GM21737 (cell line): Measurements from ENCODE around the gene ADORA2A.

ENCODE experiments used
- ATAC-seq: cut with Tn5 transposase; IDR thresholded peaks from one replicate; pipeline ENCODE4 v1.9.1; 2021; ENCODE audit warnings: mild to moderate bottlenecking, moderate library complexity; ENCODE audit not compliant: unreplicated experiment

ADORA2A gene

DNA sequence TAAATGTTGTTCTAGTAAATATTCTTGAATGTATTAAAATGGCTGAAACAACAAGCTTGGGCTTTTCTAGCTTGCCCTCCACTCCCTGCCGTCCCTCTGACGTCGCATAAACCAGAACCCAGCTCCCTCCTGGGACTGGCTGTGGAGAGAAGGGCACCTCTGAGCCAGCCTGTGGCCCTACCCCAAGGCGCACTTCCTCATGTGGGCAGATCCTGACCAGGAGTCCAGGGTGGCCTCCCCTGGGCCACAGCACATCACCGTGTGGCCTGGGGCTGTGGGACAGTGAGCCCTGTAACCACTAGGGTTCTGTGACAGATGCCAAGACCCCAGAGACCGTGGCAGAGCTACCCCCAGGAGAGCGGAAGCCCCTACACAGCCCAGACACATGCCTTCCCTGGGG is 10.2 kb upstream of the ADORA2A start:
- no peak for ATAC-seq

DNA sequence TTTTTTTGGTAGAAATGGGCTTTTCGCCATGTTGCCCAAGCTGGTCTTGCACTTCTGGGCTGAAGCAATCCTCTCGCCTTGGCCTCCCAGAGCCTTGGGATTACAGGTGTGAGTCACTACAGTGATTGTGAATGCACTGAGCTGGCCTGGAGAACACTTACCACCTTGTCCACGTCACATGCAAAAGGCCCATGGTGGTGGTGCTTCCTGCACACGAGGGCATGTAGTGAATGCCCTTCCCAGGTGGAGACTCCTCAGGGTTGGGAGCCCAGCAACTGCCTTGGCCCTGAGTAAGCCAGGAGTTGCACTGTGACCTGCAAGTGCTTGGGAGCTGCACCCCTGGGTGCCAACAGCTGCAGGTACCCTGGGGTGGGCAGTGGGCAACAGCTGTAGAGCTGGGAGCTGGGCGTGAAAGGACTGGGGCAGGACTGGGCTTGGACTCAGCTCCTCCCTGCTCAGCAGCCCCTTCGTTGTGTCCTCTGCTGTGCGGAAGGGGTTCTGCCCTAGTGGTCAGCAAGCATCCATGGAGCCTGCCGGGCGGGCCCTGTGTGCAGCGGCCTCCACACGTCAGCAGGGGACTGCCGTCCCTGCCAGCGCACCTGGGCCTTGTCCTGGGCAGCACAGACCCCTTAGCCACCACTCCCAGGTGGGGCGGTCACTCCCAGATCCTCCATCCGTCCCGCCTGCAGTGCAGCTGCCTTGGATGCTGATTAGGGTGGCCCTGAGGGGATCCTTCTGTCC is 9.3 kb upstream of the ADORA2A start:
- no peak for ATAC-seq

DNA sequence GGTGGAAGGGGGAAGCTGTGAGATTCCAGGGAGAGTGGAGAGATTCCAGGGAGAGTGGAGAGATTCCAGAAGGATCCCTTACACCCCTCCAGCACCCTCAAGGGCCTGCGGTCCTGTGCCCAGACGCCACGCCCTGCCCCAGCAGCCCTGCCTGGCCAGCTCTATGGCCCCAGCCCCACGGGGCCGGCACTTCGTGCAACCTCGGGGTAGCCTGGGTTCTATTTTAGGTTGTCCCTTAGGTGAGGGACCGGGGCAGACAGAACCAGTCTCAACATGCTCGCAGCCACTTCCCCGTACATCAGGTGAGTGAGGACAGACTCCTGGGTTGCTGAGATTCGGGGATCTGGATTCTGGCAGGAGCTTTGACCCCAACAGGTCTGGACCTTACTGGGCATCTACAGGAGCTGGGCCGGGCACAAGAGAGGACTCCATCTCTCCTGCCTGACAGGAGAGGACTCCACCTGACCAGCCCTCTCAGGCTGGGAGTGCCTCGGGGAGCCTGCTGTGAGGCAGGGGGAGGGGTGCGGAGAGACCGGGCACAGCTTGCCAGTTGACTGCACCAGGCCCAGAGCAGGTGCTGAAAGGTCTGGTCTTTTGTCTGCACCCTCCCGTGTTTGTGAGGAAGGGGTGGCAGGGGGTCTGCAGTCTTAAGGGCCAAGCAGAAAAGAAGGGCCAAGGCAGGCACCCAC is 8.5 kb upstream of the ADORA2A start:
- no peak for ATAC-seq

DNA sequence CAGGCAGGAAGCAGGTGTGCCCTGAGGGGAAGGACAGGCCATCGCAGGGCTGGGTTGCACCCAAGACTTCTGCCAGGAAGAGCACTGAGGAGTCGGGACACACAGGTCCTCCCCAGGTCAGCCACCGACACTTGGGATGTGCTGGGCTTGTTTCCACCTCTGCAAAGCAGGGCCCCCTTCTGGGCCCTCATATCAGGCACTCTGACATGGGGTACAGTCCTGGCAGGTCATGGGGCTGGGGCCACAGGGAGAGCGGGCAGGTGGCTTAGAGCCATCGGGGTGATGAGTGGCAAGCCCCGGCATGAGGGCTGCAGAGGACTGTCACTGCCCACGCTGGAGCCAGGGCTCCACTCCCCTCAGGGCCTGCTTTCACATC is 7.9 kb upstream of the ADORA2A start:
- no peak for ATAC-seq

DNA sequence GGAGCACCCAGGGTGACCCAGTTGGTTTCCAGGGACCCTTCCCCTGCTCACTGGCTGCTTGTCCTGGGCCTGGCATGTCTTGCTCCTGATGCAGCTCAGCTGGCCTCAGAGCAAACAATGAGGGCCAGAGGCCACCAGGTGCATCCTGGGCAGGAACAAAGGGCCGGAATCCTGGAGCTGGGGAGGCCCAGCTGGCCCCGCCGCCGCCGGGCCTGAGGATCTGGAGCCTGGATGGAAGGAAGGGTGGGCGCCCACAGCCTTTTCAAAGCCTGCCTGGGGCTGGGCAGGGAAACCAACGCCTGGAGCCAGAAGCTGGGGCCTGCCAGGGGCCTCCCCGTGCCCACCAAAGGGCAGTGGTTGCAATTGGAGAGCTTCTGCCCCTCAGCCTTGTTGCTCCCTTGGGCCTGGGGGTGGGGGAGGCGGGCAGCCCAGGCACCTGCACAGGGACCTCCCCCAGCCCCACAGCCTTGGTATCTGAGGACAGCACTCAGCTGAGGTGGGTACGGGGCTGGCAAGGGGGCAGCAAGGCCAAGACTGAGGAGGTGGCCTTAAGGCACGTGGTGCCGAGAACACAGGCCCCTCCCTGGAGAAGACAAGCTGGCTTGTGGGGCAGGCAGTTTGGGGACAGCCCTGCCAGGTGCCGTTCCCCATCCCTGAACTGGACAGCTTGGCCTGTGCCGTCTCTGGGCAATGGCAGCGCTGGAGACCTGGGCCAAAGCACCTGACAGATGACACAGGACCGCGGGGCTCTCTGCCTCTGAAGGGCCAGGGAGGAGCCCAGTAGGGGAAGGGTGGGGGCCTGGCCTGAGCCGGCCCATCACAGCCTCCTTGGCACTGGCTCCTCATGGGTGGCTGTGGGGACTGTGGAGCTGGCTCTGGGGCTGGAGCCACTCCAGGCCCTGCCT is 7.1 kb upstream of the ADORA2A start:
- ATAC-seq, result no peak

DNA sequence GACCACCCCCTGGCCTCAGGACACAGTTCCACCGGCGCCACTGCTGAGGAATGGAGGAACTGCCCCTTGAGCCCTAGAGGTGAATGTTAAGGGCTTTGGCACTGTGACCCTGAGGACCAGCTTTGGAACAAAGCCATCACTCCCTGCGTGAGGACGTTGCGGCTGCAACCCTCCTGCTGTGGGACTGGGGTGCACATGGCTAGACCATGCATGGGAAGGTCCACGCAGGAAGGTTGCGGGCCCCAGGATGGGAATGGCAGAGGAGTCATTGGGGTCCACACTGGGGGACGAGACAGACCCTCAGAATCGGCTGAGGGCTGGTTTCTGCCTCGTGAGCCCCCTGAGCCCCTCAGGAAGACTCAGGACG is 6.4 kb upstream of the ADORA2A start:
- no peak for ATAC-seq

DNA sequence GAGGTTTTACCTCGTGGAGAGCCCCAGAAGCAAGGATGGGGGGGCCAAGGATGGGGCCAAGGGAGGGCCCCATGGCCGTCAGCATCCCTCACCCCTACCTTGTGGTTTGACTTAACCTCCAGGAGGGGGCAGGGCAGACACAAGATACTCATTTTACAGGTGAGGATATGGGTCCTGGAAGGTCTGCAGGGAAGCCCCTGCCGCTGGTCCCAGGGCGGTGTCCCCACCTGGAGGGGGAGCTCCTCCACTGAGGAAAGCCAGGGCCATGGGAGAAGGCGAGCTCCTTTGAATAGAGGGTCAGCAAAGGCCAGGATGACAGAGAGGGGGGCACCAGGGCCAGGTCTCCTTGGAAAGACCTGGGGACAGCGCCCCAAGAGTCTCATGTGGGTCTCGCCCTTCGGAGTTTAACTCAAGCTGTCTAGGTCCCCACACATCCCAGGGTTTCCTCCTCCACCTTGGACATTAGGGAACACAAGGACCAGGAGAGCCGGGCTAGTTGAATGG is 5.9 kb upstream of the ADORA2A start:
- no peak for ATAC-seq

DNA sequence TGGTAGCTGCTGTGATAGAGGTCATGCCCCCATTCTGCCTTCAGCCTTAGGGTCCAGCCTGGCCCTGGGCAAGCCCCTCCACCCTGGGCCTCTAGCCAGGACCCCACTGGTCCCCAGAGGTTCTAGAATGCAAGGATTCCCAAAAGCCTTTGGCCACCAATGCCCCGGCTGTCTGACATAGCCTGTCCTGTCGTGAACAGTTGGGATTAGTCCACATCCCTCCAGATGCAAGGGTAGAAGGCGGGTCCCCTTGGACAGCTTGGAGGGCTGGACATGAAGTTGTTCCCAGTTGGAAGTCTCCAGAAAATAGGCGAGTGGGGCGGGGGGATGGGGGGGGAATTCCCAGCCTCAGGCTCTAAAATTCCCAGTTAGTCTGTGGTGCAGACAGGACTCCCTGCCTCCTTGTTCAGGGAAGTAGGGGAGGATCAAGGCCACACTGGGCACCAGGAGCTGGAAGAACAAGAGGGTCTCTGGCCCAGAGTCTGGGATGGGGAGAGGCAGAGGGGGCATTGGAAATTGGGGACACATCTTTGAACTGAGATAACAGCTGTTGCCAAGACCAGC is 5.2 kb upstream of the ADORA2A start:
- no peak for ATAC-seq

DNA sequence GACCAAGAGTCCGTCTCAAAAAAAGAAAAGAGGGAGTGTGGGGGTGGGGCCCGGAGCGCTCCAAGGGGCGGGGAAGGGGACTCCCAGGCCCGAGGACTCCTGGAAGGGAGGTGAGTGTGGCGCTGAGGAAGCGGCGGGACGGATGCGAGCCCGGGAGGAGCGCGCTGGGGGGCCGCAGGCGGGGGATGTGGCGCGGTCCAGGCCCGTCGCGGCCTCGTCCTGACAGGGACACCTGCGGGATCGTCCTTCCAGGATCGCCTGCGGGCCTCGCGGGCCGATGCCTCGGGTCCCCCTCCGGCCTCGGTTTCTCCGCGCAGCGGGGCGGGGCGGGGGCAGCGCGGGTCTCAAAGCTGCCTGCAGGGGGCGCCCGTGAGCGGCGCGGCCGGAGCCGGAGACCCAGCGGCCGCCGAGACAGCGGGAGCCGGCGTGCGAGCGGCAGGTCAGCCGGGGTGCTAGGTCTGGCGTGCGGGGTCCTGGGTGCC is 3.8 kb upstream of the ADORA2A start:
- ATAC-seq, result no peak

DNA sequence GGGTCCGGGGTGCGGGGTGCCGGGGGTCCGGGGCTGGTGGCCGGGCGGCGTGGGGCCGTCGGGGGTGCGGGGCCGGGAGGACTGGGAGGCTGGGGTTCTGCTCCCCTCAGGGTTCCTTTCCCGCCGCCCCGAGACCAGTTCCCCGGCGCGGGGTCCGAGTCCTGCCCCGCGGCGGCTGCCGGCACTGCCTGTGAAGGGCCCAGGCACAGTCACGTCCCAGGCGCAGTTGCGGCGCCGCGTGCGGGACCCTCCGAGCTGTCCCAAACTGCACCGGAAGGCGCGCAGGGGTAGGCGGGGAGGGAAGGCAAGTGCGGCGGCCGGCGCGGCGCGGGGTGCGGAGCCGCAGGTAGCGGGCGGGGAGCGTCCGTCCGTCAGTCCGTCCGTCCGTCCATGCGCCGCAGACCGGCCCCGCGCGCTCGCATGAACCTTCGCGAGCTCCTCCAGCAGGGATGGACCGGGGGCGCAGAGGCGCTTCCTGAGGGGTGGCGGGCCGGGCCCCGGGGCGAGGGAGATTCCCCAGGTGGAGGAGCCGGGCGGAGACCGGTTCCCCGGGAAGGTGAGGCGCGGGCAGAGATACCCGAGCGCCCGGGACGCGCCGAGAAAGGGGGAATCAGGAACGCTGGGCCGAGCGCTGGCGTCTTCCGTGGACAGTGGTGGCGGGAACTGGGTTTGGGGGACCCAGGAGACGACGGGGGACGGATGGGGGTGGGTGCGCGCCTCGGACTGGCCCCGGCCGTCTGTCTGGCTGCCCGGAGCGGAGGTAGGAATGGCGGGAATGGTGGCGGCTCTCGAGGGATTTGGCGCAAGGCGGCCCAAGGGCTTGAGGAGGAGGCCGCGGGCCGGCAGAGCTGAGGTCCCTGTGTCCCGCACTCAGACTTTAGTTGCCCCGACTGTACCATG is 3.1 kb upstream of the ADORA2A start:
- ATAC-seq, result no peak

DNA sequence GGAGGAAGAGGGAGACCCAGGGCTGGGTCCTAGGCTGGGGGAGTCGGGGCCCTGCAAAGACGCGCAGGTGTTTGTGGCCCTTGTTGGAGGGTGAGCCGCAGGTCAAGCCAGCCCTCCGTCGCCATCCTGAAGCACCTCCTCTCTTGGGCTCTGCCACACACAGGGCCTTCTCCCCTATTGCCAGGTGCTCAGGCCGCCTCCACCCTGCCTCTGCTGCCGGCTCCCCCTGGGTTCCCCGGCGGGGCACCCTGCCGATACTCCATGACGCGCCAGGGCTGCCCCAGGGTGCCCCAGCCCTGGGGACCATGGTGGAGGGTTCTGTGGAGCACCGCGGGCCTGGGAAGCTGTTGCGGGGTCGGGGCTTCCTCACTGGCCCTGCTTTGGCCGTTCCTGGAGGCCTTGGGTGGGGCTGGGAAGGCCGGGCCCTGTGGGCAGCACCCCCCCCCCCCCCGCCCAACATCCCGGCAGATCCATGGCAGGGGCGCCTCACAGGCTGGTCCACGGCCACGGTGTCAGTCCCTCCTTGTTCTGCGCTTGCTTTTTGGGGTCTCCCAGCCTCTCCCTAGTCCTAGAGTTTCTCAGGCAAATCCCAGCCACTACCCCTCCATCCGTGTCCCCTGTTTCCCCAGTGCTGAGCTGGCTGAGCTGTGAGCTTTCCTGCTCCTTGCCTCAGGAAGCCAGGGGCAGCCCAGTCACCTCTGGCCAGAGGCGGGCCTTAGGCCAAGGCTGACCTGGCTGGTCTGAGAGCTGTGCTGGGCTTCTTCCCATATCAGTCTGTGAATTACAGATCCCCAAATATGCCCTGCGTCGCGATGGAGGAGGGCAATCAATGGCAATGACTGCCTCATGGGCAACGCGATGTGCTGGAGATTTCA is 2.3 kb upstream of the ADORA2A start:
- ATAC-seq, result no peak

DNA sequence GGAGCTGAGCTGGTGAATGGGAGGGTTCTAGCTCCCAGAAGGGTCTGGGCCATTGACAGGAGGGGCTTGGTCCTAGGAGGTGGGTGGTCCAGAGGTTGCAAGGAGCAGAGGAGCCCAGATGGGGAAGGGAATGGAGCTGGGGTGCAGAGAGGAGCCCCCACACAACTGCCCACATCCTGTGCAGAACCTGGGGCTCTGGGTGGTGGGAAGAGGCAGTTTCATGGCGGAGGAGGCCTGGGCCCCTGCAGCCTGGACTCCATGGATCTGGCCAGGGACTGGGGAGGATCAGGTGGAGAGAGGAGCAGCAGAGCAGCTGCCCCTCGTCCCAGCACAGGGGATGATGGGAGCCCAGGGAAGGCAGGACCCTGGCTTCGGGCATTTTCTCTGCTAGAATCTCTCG is 963 bp upstream of the ADORA2A start:
- no peak for ATAC-seq

DNA sequence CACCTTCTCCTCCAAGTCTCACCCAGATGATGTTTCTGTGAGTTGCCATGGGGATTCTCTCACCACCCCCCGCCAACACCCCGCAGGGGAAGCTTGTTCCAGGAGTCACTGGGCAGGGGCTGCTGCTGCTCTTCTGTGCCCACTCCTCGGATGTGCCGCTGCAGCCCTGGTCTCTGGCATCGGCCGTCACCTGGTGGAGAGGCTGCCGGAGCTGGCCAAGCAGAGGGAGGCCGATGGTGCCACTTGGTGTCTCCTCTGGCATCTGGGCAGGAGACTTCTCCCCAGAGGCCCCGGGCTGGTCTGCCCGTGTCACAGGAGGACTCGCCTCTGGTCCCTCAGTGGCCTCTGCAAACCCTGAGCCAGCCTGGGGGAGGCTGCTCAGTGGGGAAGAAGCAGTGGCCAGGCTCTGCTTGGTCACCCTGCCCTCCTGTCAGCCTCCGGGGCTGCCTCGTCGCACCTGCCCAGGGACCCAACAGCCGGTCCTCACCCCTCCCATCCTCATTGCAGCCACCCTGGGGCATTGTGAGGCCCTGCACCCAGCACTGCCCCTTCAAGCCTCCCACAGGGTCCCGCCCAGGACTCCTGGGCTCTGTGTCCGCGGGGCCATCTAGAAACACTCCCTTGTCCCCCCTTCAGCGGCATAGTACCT is 424 bp upstream of the ADORA2A start:
- ATAC-seq, result no peak

DNA sequence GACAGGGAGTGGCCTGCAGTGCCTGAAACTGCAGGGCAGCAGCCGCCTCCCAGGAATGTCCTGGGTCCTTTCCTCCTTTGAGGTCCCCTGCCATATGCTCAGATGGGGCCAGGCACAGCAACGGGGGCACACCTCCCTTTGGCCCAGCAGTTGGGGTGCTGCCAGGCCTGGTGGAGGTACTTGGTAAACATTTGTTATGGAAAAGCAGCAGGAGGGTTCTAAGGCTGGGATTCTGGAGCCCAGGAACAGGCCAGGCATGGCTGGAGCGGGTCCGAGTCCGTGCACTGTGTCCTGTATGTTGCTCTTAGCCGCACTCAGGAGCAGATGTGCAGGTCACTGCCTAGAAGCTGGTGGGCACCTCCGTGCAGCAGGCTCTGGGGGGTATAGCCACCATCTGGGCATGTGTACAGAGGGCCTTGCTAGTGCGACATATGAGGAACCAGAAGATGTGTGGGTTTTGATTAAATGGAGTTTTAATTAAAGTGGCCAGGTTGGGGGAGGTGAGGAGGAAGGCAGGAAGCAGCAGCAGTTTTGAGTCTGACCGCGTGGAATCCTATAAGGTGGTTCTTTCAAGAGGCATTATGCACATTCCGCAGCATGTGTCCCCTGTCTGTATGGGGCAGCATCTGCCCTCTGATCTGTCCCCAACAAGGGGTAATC is 1.5 kb downstream of the ADORA2A start:
- ATAC-seq, result no peak

DNA sequence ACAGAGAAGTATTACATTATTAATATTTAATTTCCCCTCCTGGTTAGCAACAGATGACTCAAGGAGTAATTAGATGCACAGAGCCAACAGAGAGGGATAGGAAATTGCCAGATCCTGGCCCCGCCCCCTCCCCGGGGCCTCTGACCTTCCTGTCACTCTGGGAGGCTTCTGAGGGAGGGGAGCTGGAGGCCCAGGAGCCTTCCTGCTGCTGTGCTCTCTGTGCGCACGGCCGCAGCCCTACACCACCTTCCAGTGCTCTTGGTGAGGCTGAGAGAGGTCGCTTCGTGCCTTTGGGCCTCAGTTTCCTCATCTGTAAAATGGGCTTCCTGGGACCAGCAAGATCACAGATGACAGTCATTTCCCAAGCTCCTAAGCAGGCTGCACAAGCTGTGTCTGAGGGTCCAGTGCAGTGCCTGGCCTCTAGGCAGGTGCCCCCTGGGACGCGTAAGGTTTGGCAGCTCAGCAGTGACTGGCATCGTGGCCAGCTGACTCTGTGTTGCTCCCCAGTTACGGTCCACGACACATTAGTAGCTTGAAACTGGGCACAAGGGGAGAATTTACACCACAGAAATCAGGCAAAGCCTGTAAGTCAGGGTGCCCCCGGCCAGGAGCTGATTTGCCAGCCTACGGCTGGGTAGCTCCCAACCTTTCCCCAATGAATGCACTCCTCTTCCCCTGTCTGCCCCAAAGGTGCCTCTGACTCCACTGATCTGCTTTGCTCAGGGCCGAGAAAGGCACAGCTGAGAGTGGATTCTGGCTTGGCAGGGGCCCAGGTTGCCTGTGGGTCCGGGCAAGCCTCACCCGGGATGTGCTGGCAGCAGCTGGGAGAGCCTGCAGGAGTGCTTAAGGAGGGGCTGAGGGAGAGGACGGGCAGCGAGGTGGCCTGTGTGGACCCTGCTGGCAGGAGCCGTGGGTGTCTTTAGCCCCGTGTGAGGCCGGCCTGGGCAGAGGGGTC is 2.3 kb downstream of the ADORA2A start:
- no peak for ATAC-seq

DNA sequence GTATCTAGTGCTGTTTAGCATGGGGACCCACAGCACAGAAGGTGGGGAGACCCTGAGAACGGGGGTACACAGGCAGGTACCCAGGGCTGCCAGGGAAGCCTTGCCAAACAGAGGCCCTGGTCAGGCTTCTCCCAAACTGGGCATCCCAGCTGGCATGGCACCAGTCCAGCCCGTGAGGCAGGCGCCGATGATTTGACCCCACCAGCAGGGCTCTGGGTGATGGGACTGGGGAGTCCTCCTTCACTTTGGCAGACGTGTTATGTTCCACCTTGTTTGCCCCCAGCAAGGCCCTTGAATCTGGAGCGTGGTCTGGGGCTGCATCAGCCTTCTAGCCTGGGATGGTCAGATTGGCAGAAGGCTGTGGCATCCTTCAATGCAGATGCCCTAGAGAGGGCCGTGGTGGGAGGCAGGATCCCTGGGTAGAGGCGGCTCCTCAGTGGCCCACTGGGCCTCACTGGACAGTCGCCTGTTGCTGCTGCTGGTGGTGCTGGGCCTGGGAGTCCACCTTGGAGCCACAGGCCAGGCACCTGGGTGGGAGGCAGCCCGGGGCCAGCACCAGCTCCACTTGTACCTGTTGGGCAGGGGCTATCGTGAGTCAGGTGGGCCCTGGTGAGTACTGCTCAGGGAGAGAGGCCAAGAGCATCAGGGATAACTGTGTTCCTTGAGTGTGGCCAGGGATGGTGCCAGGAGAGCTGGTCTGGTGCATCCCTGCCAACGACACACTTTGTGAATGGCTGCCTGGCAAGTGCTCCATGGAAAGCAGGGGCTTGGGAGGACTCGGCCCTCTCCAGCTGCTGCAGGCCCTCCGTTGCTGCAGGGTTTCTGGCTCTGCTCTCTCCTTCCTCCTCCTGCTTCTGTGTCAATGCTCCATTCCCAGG is 3.3 kb downstream of the ADORA2A start:
- no peak for ATAC-seq
